ENCODE data around the gene PDLIM4.

PDLIM4 gene

DNA sequence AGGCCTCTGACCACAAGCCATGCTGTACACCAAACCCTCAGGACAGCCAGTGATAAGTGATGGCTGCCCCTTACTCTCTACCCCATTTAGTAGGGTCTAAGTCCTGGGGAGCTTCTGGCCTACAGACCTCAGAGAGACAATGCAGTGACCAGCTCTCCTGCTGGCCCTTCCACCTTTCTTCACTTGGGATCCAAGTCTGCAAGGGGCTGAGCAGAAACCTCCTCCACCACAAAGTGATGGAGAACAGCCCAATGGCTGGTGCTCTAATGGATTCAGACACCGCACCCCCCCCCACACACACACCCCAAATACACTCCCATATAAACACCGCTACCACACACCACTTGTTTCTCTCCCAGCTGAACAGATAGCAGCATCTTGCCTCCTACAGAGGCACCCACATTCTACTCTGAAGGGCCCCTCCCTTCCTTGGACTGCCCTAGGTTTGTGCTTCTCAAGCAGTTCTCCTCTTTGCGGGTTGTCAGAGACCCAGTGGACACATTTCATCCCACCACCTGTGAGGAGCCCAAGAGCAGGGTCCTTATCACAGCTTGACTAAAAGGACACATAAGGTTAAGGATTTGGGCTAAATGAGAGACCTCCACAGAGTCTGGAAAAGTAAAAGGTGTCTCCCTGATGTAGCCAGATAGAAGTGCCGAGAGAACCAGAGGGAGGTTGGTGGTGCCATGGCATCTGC, 1.3 kb upstream of the PDLIM4 start:
- no peak for DNase-seq

DNA sequence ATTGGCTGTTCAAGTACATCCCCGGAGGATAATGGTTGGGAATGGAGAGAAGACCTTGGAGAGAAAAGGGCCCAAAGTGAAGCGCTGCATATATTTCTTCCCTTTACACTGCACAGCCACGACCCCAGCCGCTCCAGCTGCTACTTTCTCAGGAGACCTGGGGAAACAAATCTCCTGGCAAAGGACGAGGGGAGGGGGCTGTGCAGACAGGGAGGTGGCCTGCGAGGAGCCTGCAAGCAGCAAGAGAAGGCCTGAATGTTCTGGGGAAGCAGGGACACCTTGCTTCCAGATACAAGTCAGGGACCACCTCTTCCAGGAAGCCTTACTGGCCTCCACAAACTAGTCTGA, 739 bp upstream of the PDLIM4 start:
- DNase-seq, result no peak

DNA sequence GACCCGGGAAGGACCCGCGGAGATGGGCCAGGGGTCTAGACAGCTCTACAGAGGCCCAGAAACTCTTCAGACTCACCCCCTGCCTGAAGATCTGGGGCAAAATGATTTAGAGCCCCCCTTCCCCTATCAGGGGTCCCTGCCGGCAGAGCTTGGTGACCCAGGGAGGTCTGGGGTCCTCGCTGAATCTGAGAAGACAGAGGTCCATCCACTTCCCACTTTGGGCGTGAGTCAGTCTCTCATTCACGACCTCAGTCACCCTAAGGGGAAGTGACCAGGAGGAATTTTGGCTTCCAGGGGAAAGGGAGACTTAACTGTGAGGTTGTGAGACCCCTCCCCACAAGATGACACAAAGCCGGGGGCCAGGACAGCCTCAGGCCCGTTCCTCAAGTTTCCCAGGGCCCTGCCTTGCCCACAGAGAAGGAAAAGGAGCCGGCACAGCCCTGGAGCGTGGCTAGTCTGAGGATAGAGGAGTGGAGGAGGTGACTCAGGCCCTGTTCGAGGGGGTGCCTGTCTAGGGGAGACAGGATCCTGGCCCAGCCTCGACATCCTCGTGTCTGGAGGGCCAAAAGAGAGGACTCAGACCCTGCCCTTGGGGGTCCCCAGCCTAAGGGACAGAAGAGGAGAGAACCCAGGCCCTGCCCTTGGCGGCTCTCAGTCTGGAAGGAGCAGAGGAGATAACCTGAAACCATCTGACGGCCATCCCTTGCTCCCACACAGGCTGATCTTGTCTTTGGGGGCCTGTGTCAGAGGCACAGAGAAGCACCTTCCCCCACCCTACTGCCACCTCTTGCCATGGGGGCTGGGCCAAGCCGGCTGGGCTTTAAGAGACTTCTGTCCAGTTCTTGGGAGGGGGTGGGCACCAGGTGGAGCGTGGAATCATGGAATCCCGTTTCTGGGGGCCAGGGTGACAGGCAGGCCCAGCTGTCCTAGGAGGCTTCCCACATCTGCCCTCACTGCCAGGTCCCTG, 889 bp downstream of the PDLIM4 start:
- DNase-seq, result no peak

DNA sequence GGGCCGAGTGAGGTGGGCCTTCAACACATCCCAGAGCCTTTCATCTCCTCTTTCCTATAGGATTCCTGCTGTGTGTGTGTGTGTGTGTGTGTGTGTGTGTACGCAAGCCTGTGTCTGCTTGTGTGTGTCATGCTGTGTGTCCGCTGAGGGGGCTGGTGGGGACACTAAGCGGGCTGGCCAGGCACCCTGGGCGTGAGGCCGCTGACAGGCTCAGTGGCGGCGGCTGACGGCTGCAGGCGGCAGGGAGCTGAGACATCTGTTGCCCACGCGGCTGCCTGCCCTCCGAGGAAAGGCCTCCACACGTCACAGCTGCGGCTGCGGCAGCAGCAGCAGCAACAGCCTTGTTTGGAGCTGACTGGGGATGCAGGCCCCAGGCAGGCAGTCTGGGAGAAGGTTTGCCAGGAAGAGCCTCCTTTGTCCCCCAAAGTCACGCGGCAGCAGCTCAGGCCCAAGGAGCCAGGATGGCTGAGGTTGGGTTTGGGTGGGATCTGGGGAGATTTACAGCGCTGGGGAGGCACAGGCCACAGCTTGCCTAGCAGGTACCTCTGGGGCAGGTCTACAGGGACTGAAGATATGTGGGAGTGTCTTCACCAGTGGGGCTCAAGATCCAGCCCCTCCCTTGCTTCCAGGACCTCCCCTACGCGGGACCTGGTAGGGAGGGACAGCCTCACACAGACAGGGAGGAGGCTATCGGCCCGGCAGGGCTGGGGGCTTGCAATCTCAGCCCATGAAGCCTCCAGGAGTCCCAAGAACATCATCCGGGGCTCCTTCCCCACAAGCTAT, 1.8 kb downstream of the PDLIM4 start:
- no peak for DNase-seq

DNA sequence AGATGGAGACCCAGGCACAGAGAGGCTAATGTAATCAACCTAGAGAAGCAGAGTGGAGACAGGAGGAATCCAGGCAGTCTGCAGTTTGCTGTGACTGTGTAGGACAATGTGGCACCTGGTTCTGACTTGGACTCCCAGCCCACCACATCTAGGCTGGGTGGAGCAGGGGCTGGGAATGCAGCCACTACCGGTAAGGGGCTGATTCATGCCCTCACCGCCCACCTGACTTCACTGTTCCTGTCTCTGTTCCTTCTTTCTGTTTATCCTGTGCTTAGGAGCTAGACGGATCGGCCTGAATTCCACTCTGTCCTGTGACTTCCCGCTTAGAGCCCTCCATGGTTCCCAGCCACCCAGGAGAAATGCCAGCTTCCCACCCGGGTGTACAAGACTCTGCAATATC, 2.6 kb downstream of the PDLIM4 start:
- no peak for DNase-seq

DNA sequence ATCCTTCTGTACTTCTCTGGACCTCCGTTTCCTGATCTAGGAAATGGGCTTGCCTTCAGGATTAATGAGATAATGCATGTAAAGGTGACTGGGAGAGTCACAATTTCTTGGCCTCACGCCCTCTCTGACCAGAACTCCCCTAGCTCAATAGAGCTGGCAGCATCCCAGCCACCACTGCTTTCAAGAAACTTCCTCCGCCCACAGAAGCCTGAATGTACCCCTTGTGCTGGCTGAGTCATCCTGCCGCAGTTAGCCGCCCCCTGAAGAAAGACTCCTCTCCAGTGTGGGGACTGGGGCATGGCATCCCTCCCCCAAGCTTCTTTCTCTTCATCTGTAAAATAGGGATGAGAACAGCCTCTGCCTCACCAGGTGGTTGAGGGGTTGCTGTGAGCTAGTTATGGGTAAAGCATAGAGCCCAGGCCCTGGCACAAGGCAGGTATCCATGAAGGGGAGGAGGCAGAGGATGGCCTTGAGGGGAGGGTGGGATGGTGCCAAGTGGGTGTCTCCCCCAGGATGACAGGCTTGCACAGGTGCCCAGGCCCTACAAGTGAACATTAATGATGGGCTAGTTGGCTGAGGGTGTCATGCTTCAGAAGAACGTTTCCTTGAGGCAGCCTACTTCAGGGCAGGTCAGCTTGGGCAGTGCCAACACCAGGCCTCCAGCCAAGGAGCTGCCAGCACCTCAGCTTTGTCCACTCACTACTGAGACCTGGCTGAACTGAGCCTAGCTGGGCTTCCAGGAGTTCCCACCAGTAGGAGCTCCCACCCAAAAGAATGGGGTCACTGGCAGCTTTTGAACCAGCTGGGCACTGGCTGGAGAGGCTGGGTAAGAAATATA, 3.4 kb downstream of the PDLIM4 start:
- no peak for DNase-seq

DNA sequence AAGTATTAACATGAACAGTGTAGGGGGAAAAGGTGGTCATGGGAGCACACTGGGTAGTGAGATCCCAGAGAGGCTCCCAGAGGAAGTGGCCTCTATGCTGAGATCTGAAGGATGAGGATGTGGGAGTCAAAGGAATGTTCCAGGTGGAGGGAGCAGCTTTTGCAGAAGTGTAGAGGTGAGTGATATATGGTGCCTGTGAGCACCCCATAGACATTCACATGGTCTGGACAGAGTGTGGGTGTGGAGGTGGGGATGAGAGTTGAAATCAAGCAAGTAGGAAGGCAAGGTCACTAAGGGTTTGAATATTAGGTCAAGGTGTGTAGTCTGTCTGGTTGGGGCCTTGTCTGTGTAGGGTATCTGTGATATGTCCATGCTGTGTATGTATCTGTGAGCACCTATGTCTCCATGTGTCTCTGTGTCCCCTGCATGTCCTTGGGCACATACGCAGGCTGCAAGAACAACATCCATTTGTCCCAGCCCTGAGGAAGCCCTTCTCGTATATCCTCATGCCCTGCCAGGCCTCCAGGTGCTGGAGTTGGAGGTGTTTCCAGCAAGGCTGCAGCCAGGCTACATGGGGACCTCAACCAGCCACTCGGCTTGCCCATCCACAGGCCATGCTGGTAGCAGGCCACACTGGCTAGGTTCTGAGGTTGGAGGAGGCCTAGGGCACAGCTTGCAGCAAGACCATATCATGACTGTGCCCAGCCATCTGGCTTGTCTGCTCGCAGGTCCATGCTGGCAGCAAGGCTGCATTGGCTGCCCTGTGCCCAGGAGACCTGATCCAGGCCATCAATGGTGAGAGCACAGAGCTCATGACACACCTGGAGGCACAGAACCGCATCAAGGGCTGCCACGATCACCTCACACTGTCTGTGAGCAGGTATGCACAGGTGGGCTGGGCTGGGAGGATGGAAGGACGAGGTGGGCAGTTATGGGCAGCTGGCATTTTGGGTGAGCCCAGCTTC, 4.7 kb downstream of the PDLIM4 start:
- DNase-seq, result no peak

DNA sequence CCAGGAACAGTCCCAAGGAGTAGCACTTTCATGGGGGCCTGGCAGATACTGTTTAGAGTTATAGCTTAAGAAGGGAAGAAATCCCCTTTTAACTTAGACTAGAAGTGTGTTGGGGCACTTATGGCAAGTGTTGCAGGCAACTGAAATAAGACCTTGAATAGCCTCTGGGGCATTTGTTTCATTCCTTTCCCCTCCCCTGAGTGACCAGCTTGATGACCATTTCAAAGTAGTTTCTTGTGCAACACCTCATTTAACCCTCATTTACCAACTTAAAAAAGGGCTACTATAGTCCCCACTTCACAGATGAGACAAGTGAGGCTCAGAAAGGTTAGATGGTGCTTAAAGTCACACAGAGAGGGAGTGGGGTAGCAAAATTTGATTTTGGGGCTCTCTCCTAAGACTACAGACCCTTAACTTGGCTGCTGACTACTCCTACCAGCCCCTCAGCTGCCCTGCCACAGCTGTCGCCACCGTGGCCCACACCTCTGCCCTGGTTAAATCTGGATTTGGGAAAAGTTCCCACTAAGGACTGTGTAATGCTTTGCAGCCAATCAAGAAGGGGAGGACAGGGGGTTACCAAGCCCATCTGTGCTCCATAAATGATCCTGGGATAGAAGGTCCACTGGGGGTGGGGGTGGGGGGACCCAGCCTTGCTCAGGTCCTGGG, 5.5 kb downstream of the PDLIM4 start:
- DNase-seq, result no peak

DNA sequence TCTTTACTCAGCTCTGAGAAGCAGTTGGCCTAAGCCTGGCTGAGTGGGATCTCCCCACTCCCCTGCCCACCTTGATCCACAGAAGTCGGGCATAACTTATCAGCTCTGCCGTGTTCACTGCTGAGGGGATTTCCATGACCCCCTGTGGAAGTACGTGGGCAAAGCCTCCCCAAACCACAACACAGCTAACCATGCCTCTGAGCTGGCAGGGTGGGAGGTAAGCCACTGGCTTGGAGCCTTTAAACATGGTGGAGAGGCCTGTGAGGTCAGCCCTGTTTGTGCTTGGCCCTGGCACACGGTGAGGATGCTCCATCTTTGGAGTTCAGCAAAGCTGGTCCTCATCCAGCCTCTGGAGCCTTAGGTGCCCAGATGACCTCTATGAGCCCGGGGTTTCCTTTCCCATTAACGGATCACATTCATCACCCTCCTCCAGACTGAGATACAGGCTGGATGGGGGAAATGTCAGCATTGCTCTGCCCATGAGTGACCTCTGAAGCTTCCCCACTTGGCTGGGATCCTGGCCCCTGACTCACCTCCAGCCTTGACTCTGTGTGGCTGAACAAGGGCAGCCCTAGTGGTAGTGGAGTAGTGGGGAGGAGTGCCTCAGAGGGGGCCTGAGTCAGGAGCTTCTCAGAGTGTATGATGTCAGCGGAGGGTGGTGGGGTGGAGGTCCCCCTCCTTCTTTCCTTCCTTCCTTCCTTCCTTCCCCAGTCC, 6.2 kb downstream of the PDLIM4 start:
- no peak for DNase-seq

DNA sequence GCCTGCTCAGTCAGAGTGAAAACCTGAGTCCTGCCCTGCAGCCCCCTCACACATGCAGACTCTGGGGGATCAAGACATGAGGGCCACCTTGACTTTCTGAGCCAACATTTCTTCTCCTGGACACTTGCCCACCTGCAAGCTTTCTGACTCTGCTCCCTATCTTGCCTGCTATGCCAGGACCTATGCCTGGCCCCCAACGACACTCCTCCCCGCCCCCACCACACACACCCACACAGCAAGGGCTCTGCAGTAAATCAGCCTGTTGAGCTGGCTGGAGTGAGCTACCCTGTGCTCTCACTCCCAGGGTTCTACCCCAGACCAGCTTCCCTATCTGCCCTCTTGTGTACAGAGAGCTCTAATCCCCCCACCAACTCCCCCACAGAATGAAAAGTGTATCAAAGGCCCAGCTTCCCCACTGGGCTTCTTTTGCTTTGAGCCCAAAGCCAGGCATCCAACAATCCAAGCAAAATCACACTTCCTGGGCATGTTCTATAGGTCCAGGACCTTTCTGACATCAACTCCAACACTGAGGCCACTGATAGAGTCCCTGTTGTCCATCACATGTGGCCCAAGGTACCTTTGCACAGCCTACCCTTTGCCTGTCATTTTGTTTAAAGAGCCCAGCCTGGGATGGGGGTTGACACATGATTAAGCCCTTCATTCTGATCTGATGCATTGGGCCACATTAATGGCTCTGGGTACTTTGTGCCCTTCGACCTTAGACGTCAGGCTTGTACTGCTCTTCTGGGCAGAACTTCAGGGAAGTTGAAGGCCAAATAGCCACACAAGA, 7.2 kb downstream of the PDLIM4 start:
- no peak for DNase-seq

DNA sequence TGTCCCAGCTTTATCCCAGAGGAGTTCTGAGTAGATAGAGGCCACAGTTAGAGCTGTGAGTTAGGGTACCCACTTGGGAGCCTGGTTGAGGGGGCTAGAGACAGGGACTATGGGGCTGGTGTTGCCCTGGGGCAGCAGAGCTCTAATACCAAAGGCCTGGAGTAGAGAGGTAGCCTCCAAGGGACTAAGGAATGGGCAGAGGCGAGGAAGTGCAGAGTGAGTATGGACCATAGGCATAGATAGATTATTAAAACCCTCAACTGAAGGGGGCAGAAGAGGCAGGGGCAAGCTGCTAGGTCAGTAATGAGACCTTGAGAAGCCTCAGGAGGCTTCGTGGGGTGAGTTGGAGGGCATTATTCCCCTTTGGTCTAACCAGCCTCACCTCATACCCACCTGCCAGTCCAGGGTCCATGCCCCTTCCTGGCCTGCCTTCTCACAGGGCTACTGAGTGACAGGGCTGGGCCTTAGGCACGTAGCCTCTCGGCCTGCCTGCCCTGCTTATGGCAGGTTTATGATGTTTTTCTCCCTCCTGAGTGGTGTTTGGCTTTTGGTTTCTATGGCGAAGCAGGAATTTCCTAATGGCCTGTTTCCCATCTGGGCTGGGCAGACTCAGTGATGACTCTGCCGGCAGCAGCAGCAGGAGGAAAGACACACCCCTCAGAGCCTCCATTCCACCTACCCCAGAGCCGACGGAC, 8.0 kb downstream of the PDLIM4 start:
- no peak for DNase-seq

DNA sequence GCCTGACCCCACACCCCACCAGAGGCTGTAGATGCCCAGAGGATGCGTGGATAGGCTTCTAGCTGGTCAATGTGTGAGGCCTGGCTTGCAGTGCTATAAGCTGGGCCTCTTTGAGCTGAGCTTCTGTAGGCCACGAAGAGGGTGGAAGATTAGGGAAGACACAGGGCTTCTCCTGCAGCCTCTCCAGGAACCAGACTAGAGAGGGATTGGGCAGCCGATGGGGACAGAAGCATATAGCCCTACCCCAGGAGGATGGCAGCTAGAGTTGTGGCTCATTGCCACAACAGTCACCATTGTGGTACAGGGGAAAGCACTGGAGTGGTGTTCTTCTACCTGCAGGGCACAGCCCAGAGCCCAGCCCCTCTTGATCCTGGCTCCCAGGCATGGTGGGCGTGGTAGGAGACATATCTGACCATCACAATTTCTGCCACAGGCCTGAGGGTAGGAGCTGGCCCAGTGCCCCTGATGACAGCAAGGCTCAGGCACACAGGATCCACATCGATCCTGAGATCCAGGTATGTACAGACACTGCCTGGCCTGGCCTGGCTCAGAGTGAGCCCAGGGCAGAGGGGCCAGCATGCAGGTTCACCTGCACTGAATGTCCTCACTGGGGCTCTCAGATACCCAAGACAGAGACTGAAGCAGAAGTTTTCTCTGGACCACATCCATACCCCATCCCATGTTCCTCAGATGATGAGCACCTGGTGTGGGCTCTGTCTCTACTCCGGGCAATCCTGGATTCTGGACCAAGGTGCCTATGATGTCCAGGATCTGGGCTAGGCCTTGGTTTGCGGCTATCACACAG, 8.7 kb downstream of the PDLIM4 start:
- DNase-seq, result no peak

DNA sequence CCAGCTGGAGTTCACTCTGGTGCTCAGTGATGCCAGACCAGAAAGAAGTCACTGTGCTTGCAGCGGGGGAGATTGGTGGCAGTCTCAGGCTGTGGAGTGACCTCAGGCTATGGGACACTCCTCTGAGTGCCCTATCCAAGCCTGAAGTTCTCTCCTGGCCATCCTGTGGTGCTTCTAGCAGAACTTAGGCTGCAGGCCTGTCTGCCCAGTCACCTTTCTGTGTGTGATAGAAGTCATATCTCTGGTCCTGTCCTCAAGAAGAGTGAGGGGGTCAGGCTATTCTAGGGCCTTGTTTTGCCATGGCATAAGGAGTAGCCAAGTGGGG, 9.3 kb downstream of the PDLIM4 start:
- DNase-seq, result no peak

DNA sequence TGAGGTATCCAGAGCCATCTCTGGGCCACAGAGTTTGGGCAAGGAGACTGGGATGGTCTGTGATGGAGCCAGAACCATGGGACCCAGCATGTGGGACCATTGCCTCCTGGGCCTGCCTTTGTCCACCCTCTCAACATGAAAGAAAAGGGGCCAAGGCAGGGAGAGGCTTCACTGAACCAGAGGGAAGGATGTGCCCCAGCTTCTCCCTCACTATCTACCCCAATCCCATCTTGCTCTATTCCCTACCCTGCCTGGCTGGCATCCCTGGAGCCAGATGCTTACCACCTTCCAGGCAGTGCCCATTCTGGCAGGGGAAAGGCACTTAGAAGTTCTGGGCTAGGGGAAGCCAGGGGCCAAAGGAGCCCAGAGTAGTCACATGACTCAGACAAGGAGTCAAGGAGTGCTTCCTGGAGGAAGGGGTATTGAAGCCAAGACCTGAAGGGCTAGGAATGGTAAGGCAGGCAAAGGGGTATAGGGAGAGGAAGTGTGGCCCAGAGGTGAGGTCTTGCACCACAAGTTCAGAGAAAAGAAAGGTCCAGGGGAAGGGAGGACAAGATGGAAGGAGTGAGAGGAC, 9.8 kb downstream of the PDLIM4 start:
- DNase-seq, result no peak

DNA sequence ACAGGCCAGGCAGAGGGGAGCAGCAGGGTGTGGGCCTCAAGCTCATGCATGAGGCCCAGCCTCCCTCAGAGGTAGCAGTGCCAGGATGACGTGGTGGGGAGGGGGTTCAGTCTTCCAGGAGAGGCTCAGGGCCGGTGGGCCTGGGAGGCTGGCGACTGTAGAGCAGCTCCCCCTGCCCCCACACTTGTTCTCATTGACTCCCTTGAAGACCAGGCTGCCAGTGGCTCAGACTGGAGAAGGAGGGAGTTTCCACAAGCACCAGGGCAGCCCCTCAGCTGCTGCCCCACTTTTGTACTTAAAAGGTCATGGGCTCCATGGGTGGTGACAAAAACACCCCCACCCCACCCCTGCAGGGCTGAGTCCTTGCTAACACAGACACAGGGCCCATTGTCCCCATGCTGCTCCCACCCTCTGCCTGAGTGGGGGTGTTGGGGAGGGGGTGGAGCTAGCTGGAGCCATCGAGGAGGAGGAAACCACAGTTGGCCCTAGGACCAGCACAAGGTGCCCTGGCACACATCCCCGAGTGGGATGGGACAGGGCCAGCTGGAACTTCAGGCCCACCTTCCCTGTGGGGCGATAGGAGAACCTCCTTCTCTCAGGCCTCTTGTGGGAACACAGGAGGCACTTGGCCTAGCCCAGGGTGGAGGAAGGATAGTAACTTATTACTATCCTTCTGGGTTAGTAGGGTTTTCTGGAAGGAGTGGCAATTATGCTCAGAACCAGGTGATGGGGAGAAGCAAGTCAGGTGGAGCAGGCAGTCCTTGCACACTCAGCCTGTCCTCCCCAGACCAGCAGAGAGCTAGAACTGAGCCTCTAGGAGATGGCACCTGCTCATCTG, 10.7 kb downstream of the PDLIM4 start:
- DNase-seq, result no peak

DNA sequence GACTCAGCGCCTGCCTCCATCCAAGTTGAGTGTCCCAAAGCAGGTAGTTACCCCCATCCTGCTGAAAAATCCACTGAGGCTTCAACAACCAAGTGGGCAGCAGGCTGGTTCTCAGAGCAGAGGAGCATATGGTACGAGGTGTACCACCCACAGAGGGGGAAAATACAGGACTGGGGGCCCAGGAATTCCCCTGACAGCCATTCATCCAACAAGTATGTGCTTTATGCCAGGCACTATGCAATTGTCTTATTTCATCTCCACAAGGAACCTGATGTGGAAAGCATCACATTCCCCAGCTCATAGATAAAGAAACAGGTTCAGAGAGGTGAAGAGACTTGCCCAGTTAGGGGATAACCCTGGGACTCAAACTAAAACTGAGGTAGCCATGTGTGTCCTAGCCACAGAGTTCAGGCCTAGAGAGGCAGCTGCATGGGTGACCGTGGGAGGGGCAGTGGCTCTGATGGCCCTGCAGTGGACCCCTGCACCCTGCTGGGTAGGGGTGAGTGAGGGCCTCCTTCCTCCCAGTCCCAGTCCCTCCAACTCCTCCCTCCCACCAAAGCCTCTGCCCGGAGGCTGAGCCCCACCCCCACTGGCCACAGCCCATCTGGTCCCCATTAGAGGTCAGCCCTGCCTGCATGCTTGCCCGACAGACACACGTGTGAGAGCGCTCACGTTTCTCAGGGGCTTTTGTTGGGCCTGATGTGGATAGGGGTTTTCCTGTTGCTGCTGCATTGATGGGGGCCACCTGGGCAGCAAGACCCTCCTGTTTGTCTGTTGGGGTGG, 11.5 kb downstream of the PDLIM4 start:
- DNase-seq, result no peak
